HL-60/S4 treated with retinoic acid at 250 ng/mL for 4 days and 3 days (cell line): ENCODE measurements around the gene SGIP1.
"Not testable (repeated sequence)": the region's sequence is repeated elsewhere in the genome, so short reads cannot be mapped to it uniquely, and the experiment has no call there.

Source experiments
- in situ Hi-C: fragments of 300-500 bp; cut with MboI; formaldehyde crosslinking; loops from 2 replicates; pipeline ENCODE4 v1.7.0; 2022; ENCODE audit warnings: low sequenced_read_pairs

Gene SGIP1

GRCh38 chr1:66758241-66758755 lies 224.3 kb downstream of the SGIP1 start:
- in situ Hi-C loops = loop anchor here (25.0 kb wide), 2 partner anchors 379 to 754 kb away; partner anchors contain the start of gene C1orf141

GRCh38 chr1:66760506-66760905 lies 226.6 kb downstream of the SGIP1 start:
- in situ Hi-C loops = loop anchor here (25.0 kb wide), 2 partner anchors 377 to 752 kb away; partner anchors contain the start of gene C1orf141

DNA sequence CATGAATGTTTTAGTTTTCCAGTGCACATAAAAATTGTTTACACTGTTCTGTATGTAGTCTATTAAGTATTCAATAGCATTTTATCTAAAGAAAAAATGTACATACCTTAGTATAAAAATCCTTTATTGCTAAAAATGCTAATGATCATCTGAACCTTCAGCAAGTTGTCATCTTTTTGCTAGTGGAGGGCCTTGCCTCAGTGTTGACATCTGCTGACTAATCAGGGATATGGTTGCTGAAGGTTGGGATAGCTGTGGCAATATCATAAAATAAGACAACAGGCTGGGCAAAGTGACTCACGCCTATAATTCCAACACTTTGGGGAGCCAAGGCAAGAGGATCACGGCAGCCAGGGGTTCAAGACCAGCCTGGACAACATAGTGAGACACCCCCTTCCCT lies 227.3 kb downstream of the SGIP1 start:
- in situ Hi-C loops = loop anchor here (25.0 kb wide), 2 partner anchors 376 to 751 kb away; partner anchors contain the start of gene C1orf141

DNA sequence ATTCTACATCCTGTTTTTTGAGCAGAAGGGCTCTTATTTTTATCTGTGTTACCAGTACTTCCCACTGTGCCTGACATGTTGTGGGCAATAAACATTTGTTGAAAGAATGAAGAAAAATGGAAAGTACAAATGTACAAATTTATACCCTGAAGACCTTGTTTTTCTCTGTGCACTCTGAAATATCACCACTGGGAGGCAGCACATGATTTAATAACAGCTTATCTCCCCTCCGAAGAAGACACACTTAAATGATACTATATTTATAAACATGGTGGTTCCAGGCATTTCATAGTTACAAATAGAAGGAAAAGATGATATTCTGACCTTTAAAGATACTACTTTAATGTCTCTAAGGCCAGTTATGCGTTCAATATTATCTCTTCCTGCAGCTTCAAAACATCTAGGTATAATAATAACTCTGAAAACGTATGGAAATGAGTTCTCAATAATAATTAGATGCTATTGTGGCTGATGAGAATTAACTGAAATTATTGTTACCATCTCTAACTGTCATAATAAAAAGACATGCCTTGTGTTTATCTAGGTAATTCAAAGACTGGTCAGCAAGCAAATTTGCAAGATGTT lies 231.1 kb downstream of the SGIP1 start:
- in situ Hi-C loops = loop anchor here (25.0 kb wide), 2 partner anchors 372 to 747 kb away; partner anchors contain the start of gene C1orf141

DNA sequence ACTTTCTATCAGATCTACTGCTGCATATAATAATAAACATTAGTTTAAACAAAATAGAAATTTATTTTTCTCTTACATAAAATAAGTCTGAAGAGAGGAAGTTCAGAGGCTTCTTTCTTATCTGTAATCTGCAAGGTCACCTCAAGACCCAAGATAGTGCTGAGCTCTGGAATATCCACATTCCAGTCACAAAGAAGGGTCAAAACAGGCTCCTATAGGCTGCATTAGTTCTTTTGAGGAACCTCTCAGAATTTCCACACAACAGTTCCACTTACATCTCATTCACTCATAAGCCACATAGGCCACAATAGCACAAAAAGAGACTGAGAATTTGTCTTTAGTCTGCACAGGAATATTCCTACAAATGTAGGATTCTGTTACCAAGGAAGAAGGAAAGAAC lies 233.7 kb downstream of the SGIP1 start:
- in situ Hi-C loops = loop anchor here (25.0 kb wide), 2 partner anchors 370 to 745 kb away; partner anchors contain the start of gene C1orf141

DNA sequence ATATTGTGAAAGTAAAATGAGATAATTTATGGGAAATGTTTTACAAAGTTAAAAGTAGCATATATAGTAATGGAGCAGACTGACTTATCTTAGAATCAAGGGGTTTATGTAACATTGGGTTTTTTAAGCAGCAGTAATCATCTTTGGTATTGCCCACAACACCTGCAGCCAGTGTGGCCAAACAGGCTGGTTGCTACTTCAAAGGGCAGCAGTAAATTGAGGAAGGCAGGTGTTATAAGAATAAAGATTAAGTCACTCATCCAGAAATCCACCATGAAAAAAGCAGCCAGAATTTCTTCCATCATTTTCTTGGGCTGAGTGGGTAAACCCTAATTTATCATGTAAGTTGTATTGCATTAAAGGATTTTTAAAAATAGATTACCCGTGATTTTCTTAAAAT lies 235.0 kb downstream of the SGIP1 start:
- in situ Hi-C loops = loop anchor here (25.0 kb wide), 2 partner anchors 368 to 743 kb away; partner anchors contain the start of gene C1orf141

DNA sequence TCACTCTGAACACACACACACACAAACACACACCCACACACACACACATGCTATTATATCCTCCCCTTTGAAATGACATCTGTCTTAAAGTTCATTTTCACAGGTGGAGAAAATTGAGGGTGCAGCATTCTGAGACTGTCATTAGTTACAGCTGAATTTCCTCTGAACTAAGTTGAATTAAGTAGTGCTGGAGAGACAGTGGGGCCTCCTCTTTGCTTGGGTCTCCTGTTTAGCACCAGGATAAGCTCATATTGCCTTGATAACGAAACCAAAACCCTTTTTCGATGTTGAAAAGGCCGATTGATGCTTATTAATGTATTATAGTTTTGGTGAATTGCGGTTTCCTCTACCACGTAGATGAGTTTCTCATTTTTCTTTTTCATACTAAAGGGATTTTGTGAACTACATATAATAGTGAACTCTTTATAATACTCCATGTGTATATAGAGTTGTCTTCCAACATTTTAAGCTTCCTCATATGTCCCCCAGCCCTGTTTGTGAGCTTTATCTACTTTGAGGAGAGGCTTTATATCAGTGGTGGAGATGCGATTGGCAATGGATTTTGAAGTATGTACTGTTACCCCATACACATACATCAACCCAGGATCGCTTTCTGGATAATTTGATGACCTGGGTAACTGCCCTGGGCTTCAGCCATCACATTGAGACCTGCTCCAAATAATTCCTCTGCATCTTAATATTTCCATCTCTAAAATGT lies 235.7 kb downstream of the SGIP1 start:
- in situ Hi-C loops = loop anchor here (25.0 kb wide), 2 partner anchors 368 to 743 kb away; partner anchors contain the start of gene C1orf141

- in situ Hi-C loops = loop anchor here (25.0 kb wide), 2 partner anchors 367 to 742 kb away; partner anchors contain the start of gene C1orf141
Observed at GRCh38 chr1:66770240-66770639, 236.3 kb downstream of the SGIP1 start.

DNA sequence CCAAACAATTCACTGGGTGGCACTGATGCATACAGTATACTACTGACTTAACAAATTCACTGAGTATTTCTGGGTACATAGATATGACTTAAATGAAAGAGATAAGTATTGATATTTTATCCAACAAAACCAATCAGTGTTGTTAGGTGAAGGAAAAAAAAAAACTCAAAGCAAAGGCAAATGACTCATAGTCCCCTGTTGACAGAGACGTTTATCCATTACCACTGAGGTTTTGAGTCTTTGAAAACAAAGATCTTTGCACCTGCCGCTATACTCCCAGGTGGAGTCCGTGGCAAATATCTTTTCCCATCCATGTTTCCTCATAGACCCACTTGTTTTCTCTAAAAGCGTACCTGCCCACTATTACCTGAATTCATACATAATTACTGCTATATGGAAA lies 236.7 kb downstream of the SGIP1 start:
- in situ Hi-C loops = loop anchor here (25.0 kb wide), 2 partner anchors 367 to 742 kb away; partner anchors contain the start of gene C1orf141

GRCh38 chr1:66773227-66773626 lies 239.3 kb downstream of the SGIP1 start:
- in situ Hi-C loops = loop anchor here (25.0 kb wide), 2 partner anchors 364 to 739 kb away; partner anchors contain the start of gene C1orf141

- in situ Hi-C loops = loop anchor here (25.0 kb wide), 2 partner anchors 363 to 738 kb away; partner anchors contain the start of gene C1orf141
Observed at GRCh38 chr1:66774438-66774837, 240.5 kb downstream of the SGIP1 start.

GRCh38 chr1:66775646-66776045 lies 241.7 kb downstream of the SGIP1 start:
- in situ Hi-C loops = no loop called here

DNA sequence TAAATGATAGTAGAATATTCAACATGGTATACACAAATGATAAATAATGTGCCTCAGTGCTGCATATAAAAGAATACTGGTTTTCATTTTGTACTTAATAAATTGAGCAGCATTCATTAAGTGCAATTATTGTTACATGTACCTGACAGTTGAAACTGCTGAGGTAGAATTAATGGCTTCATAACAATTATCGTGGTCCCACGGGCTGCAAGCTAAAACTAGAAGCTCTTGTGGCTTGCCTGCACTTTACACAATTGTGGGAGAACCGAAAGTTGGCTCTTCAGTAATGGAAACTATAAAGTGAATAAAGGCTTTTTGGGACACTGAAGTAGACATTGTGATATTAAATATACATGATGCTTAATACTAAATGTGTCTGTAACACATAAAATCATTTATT lies 243.9 kb downstream of the SGIP1 start:
- in situ Hi-C loops = no loop called here

GRCh38 chr1:66778266-66778665 lies 244.3 kb downstream of the SGIP1 start:
- in situ Hi-C loops = no loop called here

GRCh38 chr1:66778969-66779368 lies 245.0 kb downstream of the SGIP1 start:
- in situ Hi-C loops = no loop called here

DNA sequence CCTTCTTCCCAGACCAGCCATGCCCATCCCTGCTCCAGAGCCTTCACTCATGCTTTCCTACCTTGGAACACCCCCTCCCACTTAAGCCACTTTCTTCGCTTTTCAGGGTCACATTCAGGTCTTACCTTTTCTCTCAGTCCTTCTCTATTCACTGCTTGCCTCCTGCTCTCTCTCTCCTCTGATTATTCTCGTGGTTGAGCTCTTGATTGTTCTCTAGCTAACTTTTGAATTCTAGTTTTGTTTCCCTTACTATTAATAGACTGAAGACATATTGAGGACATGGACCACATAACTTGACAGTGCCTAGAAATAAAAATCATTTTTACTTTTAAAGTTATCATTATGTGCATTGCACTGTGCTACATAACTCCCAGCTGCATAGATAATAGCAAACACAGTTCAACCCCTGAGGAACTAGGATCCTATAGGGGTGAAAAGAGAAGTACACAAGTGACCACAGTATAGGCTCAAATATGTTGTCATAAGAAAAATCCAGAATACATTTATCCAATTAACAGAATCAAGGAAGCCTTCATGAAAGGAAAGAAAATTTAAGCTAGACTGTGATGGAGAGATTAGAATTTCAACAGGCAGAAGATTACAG lies 245.6 kb downstream of the SGIP1 start:
- in situ Hi-C loops = no loop called here

- in situ Hi-C loops = not testable (repeated sequence)
Observed at GRCh38 chr1:66785800-66786199, 251.8 kb downstream of the SGIP1 start.

DNA sequence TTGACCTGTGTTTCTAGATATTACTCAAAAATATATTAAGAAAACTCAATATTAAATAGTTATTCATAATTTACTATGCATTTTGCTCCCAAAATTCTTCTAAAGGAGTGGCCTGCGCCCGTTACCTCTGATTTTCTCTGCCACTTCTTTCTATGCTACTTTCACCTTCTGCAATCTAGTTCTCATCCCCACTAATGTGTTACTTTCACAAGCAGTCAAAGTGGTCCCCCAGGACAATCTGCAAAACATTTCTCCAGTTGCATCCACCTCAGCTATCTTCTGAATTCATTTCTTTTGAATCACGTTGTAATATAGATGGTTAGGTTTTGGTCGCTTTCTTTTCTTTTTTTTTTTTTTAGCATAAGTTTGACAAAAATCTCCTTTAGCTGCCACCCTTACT lies 253.7 kb downstream of the SGIP1 start:
- in situ Hi-C loops = no loop called here

DNA sequence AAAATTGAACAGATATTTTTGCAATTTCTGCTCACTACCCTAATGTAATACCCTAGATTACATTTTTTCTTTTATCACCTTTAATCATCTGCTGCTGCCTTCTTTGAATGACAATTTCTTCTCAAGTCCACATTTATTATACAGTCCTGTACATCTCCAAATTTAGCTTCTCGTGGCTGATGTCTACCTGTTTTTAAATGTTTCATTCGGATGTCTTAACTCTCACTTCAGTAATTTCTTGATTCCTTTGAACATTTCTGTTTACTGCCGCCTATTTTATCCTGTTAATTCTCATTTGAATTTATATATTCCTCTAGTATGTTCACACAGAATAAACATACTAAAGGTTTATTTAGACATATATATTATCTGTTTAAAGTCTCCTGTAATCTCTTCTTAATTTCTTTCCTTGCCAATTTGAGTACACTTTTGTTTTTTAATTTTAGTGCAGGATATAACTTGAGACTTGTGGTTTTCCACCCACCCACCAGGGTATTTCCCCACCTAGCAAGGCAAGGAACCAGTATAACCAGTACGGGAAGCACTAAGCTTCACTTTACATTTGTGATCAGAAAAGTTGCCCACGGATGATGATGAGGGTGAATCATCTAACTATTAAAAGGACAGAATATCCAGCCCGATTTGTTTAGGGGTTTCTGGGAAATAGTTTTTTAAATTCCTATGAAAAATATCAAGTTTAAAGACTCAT lies 254.4 kb downstream of the SGIP1 start:
- in situ Hi-C loops = no loop called here
